Keratinocyte (primary cell): ENCODE data around the gene ZNF423. TPM values are rescaled to one million over a fixed set of nuclear protein-coding genes. Genes with fewer than 3 reads are reported as not detected.

ENCODE experiments used
- DNase-seq: peaks from one replicate; pipeline ENCODE4 v3.0.0-alpha.2; 2011; ENCODE audit warnings: low read depth, missing footprints, low spot score
- FAIRE-seq: peaks from 2 replicates; lab custom pipeline; 2011; peaks lifted over from hg19 to GRCh38; lab: Jason Lieb, UNC
- H2AFZ ChIP-seq: 2 replicates; pipeline ENCODE4 v1.6.0; 2012; ENCODE audit warnings: low read length, control low read depth, inconsistent platforms; ENCODE audit not compliant: control insufficient read depth
- H3K27ac ChIP-seq: 2 replicates; pipeline ENCODE4 v1.5.1; 2011; ENCODE audit warnings: low read length; ENCODE audit not compliant: control insufficient read depth, insufficient read depth
- H3K27me3 ChIP-seq: 3 replicates; pipeline ENCODE4 v1.6.0; 2011; ENCODE audit warnings: low read length; ENCODE audit not compliant: control insufficient read depth, insufficient read depth; ENCODE audit errors: extremely low read depth
- H3K36me3 ChIP-seq, 2 experiments: 2 replicates in 1 of 2; 3 replicates in 1 of 2; pipeline ENCODE4 v1.5.1; 2011; ENCODE audit warnings: low read length in 2 of 2, mild to moderate bottlenecking in 1 of 2; ENCODE audit not compliant: control insufficient read depth in 2 of 2, insufficient read depth in 2 of 2; ENCODE audit errors: extremely low read depth in 1 of 2
- H3K4me1 ChIP-seq: 3 replicates; pipeline ENCODE4 v1.5.1; 2011; ENCODE audit warnings: low read length; ENCODE audit not compliant: control insufficient read depth, insufficient read depth; ENCODE audit errors: extremely low read depth
- H3K4me2 ChIP-seq: 3 replicates; pipeline ENCODE4 v1.6.0; 2011; ENCODE audit warnings: low read depth, low read length; ENCODE audit not compliant: control insufficient read depth, insufficient read depth; ENCODE audit errors: extremely low read depth
- H3K4me3 ChIP-seq, 3 experiments: fragments of 200-600 bp in 1 of 3; sonication (generic) in 1 of 3; 2 replicates in 2 of 3; 3 replicates in 1 of 3; pipeline ENCODE4 v1.5.1; 2011 to 2016; ENCODE audit warnings: low read length in 3 of 3, mild to moderate bottlenecking in 3 of 3, control low read depth in 2 of 3, inconsistent platforms in 1 of 3, low read depth in 1 of 3, mixed read lengths in 1 of 3, mixed run types in 1 of 3, moderate library complexity in 1 of 3; ENCODE audit not compliant: control insufficient read depth in 2 of 3, insufficient read depth in 2 of 3; ENCODE audit errors: extremely low read depth in 1 of 3
- H3K79me2 ChIP-seq: 2 replicates; pipeline ENCODE4 v1.6.0; 2012; ENCODE audit warnings: low read length; ENCODE audit not compliant: control insufficient read depth, insufficient read depth
- H3K9ac ChIP-seq: 3 replicates; pipeline ENCODE4 v1.6.0; 2011; ENCODE audit warnings: low read length; ENCODE audit not compliant: control insufficient read depth, insufficient read depth; ENCODE audit errors: extremely low read depth
- H3K9me1 ChIP-seq: 3 replicates; pipeline ENCODE4 v1.6.0; 2011; ENCODE audit warnings: low read length; ENCODE audit not compliant: control insufficient read depth, insufficient read depth; ENCODE audit errors: extremely low read depth
- H3K9me3 ChIP-seq: 2 replicates; pipeline ENCODE4 v1.5.1; 2012; ENCODE audit warnings: low read depth, low read length; ENCODE audit not compliant: control insufficient read depth
- H4K20me1 ChIP-seq: 3 replicates; pipeline ENCODE4 v1.6.0; 2011; ENCODE audit warnings: low read length; ENCODE audit not compliant: control insufficient read depth, insufficient read depth; ENCODE audit errors: extremely low read depth
- EZH2 ChIP-seq: IDR thresholded peaks from one replicate; pipeline ENCODE4 v1.6.1; 2012; ENCODE audit warnings: inconsistent platforms, mild to moderate bottlenecking, low read length, moderate library complexity
- dilution Hi-C: fragments of 300-500 bp; cut with MboI; formaldehyde crosslinking; loops from one replicate; pipeline ENCODE4 v1.7.0; 2020; ENCODE audit warnings: low sequenced_read_pairs; ENCODE audit not compliant: extremely low pct_ligation_motif_present
- polyA plus RNA-seq, 5 experiments: library from polyadenylated mRNA; depleted of rRNA in 3 of 5; stranded (reverse) in 3 of 5; stranded (forward) in 1 of 5; unstranded in 1 of 5; fragments of >200 nt; gene quantifications; 1 replicate in 1 of 5; 2 replicates in 3 of 5; 3 replicates in 1 of 5; pipeline versions ENCODE4 v1.2.1 to v1.2.3, GENCODE V29; 2011 to 2012; ENCODE audit warnings: missing spikeins in 2 of 5, low read depth in 1 of 5, low replicate concordance in 1 of 5
- TF ChIP-seq, protein P1 (sequence below), 3 experiments: IDR thresholded peaks in 1 of 3; conservative IDR thresholded peaks in 1 of 3; optimal IDR thresholded peaks in 1 of 3; 2 replicates in 2 of 3; 3 replicates in 1 of 3; pipeline versions ENCODE3 to v1.5.1; 2011; ENCODE audit warnings: low read length in 3 of 3, mild to moderate bottlenecking in 3 of 3, moderate library complexity in 2 of 3, control low read depth in 1 of 3, inconsistent platforms in 1 of 3; ENCODE audit not compliant: insufficient read depth in 2 of 3; ENCODE audit errors: extremely low read depth in 1 of 3

The ZNF423 gene
- polyA plus RNA-seq, 1 donor (not counting 4 experiments of a cell fraction or from before 2014, with no cell fraction given) = 0.05 TPM

DNA sequence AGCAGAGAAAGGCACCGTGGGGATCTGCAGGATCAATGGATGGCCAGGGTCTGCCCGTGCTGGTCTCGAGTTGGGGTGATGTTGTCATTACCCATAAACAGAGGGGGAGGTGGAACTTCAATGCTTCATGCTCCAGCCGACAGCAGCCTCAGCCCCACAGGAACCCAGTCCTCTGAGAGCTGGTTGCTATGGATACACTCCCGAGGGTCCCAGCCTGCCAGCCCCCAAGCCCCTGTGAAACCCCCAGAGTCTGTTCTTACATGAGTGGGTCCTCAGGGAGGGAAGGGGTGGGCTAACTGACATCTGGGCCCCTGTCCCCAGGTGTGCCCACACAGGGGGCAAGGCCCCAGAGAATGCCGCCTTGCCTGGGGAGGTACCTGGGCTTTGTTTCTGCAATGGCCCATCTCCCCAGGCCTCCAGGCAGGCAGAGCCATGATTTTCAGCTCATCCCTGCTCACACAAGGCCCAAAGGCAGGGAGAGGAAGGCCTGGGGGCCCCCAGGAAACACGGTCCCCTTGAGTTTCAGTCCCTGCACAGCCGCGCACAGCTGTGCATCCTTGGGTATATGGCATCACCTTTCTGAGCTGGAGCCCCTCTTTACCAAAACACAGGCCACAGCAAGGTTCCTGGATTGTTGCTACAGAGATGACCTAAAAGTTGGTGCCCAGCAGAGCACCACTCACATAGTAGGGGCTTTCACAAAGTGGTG, 223.7 kb downstream of the ZNF423 start:
- H4K20me1 ChIP-seq = no peaks in the 10 kb centered on the region
- H3K4me1 ChIP-seq = no peaks in the 10 kb centered on the region
- TF ChIP-seq, protein P1, sequence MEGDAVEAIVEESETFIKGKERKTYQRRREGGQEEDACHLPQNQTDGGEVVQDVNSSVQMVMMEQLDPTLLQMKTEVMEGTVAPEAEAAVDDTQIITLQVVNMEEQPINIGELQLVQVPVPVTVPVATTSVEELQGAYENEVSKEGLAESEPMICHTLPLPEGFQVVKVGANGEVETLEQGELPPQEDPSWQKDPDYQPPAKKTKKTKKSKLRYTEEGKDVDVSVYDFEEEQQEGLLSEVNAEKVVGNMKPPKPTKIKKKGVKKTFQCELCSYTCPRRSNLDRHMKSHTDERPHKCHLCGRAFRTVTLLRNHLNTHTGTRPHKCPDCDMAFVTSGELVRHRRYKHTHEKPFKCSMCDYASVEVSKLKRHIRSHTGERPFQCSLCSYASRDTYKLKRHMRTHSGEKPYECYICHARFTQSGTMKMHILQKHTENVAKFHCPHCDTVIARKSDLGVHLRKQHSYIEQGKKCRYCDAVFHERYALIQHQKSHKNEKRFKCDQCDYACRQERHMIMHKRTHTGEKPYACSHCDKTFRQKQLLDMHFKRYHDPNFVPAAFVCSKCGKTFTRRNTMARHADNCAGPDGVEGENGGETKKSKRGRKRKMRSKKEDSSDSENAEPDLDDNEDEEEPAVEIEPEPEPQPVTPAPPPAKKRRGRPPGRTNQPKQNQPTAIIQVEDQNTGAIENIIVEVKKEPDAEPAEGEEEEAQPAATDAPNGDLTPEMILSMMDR (optimal IDR thresholded peaks at IDR 0.05 in 1 of 3, IDR thresholded peaks at IDR 0.05 in 1 of 3, conservative IDR thresholded peaks at IDR 0.05 in 1 of 3; ENCODE audit: extremely low read depth in 1 of 3, insufficient read depth in 2 of 3, low read length in 3 of 3) = no peak
- no peak for TF ChIP-seq EZH2
- H3K4me3 ChIP-seq = no peak overlapping the region
- H3K27ac ChIP-seq = no peak overlapping the region
- no peaks in the 10 kb centered on the region for H3K27me3 ChIP-seq
- FAIRE-seq (no peak), DNase-seq (no peak)
- no peaks in the 10 kb centered on the region for H3K79me2 ChIP-seq
- H2AFZ ChIP-seq = no peak overlapping the region
- no peak overlapping the region for H3K9ac ChIP-seq
- dilution Hi-C loops = no loop called here
- no peaks in the 10 kb centered on the region for H3K9me1 ChIP-seq
- H3K36me3 ChIP-seq = no peaks in the 10 kb centered on the region
- no peak overlapping the region for H3K4me2 ChIP-seq
- peaks cover 2% of the 10 kb centered on the region for H3K9me3 ChIP-seq

DNA sequence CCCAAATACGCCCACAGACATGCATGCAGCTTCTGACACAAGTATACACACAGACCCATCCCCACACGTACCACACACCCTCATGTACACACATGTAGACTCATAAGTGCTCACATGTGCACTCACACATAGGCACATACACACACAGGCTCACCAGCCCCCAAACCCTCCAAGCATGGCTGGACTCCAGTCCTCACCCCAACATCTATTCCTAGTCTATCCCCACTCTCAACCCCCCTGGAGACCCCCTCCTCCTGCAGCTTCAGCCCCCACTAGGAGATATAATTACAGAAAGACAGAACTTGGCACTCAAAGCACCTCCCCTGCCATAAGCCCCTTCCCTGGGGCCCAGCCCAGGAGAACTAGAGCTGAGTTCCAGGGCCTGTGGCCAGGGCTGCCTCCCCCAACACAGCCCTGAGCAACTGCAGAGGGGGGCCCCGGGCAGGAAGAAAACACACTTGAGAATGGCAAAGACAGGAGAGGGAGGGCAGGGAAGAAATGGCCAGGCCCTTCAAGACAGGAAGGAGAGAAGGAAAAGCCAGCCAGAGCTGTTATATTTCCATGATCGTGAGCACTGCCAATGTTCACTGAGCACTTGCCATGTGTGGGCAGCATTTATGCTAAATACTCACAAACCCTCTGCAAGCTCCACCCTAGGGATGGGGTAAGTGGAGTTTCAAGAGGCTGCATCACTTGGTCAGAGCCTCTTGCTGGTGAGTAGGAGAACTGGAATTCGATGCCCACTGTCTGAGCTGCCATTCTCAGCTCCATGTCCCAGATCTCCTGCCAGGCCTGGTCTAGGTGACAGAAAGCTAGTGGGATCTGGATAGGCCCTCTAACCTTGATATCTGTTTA, 224.5 kb downstream of the ZNF423 start:
- Histone ChIP-seq H3K4me2 (no peak overlapping the region), H3K4me1 (no peaks in the 10 kb centered on the region), H3K4me3 (no peak overlapping the region), H2AFZ (no peak overlapping the region), H3K9ac (no peak overlapping the region), H3K36me3 (no peaks in the 10 kb centered on the region), H3K79me2 (no peaks in the 10 kb centered on the region), H3K9me3 (no peaks in the 10 kb centered on the region), H4K20me1 (no peaks in the 10 kb centered on the region), H3K27ac (no peak overlapping the region), H3K9me1 (no peaks in the 10 kb centered on the region), H3K27me3 (no peaks in the 10 kb centered on the region)
- no peak for TF ChIP-seq EZH2
- TF ChIP-seq, protein P1 (optimal IDR thresholded peaks at IDR 0.05 in 1 of 3, IDR thresholded peaks at IDR 0.05 in 1 of 3, conservative IDR thresholded peaks at IDR 0.05 in 1 of 3; ENCODE audit: extremely low read depth in 1 of 3, insufficient read depth in 2 of 3, low read length in 3 of 3) = no peak
- no peak for FAIRE-seq
- dilution Hi-C loops = no loop called here
- DNase-seq = no peak
